A673 (cell line): ENCODE data around the gene GARRE1. TPM values are rescaled to one million over a fixed set of nuclear protein-coding genes. Genes with fewer than 3 reads are reported as not detected.
A peak's percentile ranks its signal among the peaks of the same experiment; 100 is the strongest.

Source experiments
- BruUV-seq: library from RNA; stranded (reverse); fragments of 400-500 nt; replicated peaks from 2 replicates; lab custom pipeline; 2021; lab: Mats Ljungman, UMichigan
- CTCF ChIA-PET: fragments of 300-600 bp; sonication (Branson Sonifier 250); formaldehyde crosslinking; loops from one replicate; lab custom pipeline; 2022; ENCODE audit warnings: antibody characterized with exemption; lab: Charles Lee
- POLR2A ChIA-PET: fragments of 300-600 bp; sonication (Branson Sonifier 250); formaldehyde crosslinking; loops from one replicate; lab custom pipeline; 2022; ENCODE audit warnings: antibody characterized with exemption; ENCODE audit not compliant: low non-redundant PET; lab: Charles Lee
- DNase-seq: peaks from one replicate; pipeline ENCODE4 v3.0.0-alpha.2; 2015; ENCODE audit warnings: low spot score
- H3K27ac ChIP-seq: fragments of 200-600 bp; sonication (generic); 2 replicates; pipeline ENCODE4 v1.5.1; 2016; ENCODE audit warnings: mixed run types, low read depth, mild to moderate bottlenecking, mixed read lengths, antibody characterized with exemption, low read length; ENCODE audit not compliant: poor library complexity, severe bottlenecking
- H3K27me3 ChIP-seq: fragments of 200-600 bp; sonication (generic); replicated peaks from 2 replicates; pipeline ENCODE4 v1.6.1; 2017; ENCODE audit warnings: mixed run types, low read depth, mild to moderate bottlenecking, mixed read lengths, antibody characterized with exemption, low read length; ENCODE audit not compliant: insufficient read depth, poor library complexity
- H3K36me3 ChIP-seq: fragments of 200-600 bp; sonication (generic); 2 replicates; pipeline ENCODE4 v1.6.1; 2016; ENCODE audit warnings: mixed run types, mild to moderate bottlenecking, mixed read lengths, antibody characterized with exemption, low read length; ENCODE audit not compliant: insufficient read depth, poor library complexity, severe bottlenecking
- H3K4me1 ChIP-seq: fragments of 200-600 bp; sonication (generic); 2 replicates; pipeline ENCODE4 v1.6.1; 2017; ENCODE audit warnings: mixed run types, mild to moderate bottlenecking, mixed read lengths, antibody characterized with exemption, low read length; ENCODE audit not compliant: insufficient read depth, poor library complexity, severe bottlenecking
- H3K4me3 ChIP-seq: fragments of 200-600 bp; sonication (generic); 2 replicates; pipeline ENCODE4 v1.5.1; 2016; ENCODE audit warnings: low read depth, mixed run types, mild to moderate bottlenecking, mixed read lengths, low read length; ENCODE audit not compliant: poor library complexity, severe bottlenecking
- H3K9me3 ChIP-seq: fragments of 200-600 bp; sonication (generic); 2 replicates; pipeline ENCODE4 v1.6.1; 2016; ENCODE audit warnings: mixed run types, low read depth, mild to moderate bottlenecking, mixed read lengths, antibody characterized with exemption, low read length; ENCODE audit not compliant: poor library complexity, severe bottlenecking
- EZH2 ChIP-seq: fragments of 200-600 bp; sonication (generic); IDR thresholded peaks from 2 replicates; pipeline ENCODE4 v1.6.1; 2017; ENCODE audit warnings: borderline replicate concordance, low read depth, mild to moderate bottlenecking, mixed read lengths, antibody characterized with exemption, low read length; ENCODE audit not compliant: poor library complexity, severe bottlenecking
- intact Hi-C: fragments of 100-400 bp; cut with micrococcal nuclease; formaldehyde crosslinking; loops from one replicate; pipeline ENCODE4 v1.10.0; 2022; ENCODE audit not compliant: unreplicated experiment
- total RNA-seq: library from RNA; stranded (reverse); gene quantifications from 2 replicates; pipeline ENCODE4 v1.2.3, GENCODE V29; 2021
- TF ChIP-seq, protein P1 (sequence below): fragments of 300-800, 200-600 bp; sonication (generic); conservative IDR thresholded peaks from 2 replicates; pipeline ENCODE4 v1.5.1; 2017; ENCODE audit warnings: low read depth, mild to moderate bottlenecking, antibody characterized with exemption, low read length, moderate library complexity, mixed read lengths

GARRE1 gene
- total RNA-seq, 1 experiment from 2014 or later = 21.0 TPM

DNA sequence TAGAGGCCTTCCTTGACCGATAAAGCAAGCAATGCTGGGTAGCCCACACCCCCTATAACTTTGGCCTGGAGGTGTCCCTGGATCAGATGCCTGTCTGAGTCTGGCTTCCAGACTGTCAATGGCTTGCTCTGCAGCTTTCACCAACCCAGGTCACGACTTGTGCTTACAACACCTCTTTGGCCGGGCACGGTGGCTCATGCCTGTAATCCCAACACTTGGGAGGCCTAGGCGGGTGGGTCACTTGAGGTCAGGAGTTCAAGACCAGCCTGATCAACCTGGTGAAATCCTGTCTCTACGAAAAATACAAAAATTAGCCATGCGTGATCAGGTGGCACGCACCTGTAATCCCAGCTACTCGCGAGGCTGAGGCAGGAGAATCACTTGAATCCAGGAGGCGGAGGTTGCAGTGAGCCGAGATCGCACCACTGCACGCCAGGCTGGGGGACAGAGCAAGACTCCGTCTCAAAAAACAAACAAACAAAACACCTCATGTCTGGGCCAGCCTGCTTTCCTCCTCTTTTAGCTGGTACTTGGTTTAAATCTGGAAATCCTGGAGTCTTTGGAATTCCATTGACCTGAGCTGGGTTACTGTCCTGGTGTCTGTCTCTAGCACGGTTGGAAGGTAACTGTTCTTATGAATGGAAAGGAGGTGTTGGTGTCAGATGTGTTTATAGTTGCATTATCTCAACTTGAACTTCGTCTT lies 10.3 kb upstream of the GARRE1 start:
- CTCF ChIA-PET = no interaction called here
- POLR2A ChIA-PET = no interaction called here
- Histone ChIP-seq H3K27me3 (no peaks in the 10 kb centered on the region), H3K27ac (no peak overlapping the region), H3K4me3 (no peak overlapping the region), H3K9me3 (no peaks in the 10 kb centered on the region), H3K36me3 (no peaks in the 10 kb centered on the region), H3K4me1 (no peaks in the 10 kb centered on the region)
- TF ChIP-seq, protein P1, sequence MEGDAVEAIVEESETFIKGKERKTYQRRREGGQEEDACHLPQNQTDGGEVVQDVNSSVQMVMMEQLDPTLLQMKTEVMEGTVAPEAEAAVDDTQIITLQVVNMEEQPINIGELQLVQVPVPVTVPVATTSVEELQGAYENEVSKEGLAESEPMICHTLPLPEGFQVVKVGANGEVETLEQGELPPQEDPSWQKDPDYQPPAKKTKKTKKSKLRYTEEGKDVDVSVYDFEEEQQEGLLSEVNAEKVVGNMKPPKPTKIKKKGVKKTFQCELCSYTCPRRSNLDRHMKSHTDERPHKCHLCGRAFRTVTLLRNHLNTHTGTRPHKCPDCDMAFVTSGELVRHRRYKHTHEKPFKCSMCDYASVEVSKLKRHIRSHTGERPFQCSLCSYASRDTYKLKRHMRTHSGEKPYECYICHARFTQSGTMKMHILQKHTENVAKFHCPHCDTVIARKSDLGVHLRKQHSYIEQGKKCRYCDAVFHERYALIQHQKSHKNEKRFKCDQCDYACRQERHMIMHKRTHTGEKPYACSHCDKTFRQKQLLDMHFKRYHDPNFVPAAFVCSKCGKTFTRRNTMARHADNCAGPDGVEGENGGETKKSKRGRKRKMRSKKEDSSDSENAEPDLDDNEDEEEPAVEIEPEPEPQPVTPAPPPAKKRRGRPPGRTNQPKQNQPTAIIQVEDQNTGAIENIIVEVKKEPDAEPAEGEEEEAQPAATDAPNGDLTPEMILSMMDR = no peak
- no TSS peak for BruUV-seq
- no peak for DNase-seq
- intact Hi-C loops = no loop called here

DNA sequence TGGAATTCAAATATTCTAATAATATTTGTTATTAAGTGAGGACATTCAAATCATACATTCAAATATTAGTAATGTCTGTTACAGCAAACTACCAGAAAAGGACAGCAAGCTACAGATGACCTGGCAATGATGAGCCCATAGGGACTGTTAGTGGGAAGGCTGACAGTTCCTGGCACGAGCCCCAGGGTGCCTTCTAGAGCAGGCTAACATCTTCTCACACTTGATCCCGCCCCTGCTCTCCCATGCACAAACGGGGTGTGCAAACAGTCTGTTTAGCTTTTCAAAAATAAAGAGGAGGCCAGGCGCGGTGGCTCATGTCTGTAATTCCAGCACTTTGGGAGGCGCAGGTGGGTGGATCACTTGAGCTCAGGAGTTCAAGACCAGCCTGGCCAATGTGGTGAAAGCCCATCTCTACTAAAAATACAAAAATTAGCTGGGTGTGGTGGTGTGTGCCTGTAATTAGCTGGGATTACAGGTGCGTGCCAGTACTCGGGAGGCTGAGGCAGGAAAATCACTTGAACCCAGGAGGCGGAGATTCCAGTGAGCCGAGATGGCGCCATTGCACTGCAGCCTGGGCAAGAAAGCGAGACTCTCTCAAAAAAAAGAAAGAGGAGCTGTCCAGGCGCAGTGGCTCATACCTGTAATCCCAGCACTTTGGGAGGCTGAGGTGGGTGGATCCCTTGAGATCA lies 9.6 kb upstream of the GARRE1 start:
- TF ChIP-seq EZH2 = no peak
- TF ChIP-seq, protein P1 = no peak
- Histone ChIP-seq H3K36me3 (no peaks in the 10 kb centered on the region), H3K4me1 (no peaks in the 10 kb centered on the region), H3K27me3 (no peaks in the 10 kb centered on the region), H3K9me3 (no peaks in the 10 kb centered on the region), H3K27ac (no peak overlapping the region), H3K4me3 (no peak overlapping the region)
- DNase-seq = peak; percentile 51
- POLR2A ChIA-PET = interaction anchor here (0.6 kb wide), 1 partner anchor 27 kb away, joined by 3 read pairs; no protein-coding TSS in a partner anchor
- BruUV-seq = no TSS peak
- intact Hi-C loops = no loop called here
- CTCF ChIA-PET = interaction anchor here (0.6 kb wide), 1 partner anchor 13 kb away, joined by 3 read pairs; no protein-coding TSS in a partner anchor

DNA sequence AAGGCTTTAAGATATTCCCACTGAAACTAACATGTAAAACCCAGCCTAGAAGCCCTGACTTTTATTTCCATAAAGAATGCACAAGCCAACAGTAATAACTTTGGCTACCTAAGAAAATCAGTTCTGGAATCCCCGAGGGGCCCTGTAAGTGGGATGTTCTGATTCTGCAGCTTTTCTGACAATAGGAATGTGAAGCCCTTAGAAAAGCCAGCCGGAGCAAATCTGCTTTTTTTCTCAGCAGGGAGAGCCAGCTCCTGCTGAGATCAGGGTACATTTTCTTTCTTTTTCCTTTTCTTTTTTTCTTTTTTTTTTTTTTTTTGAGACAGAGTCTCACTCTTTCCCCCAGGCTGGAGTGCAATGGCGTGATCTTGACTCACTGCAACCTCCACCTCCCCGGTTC lies 8.0 kb upstream of the GARRE1 start:
- no peaks in the 10 kb centered on the region for H3K4me1 ChIP-seq
- no TSS peak for BruUV-seq
- intact Hi-C loops = no loop called here
- no peaks in the 10 kb centered on the region for H3K9me3 ChIP-seq
- peak; percentile 83 for DNase-seq
- ChIA-PET POLR2A (interaction anchor here (0.6 kb wide), 1 partner anchor 66 kb away, joined by 3 read pairs; no protein-coding TSS in a partner anchor), CTCF (no interaction called here)
- no peaks in the 10 kb centered on the region for H3K27me3 ChIP-seq
- peak overlapping the region; percentile 4 for H3K27ac ChIP-seq
- H3K4me3 ChIP-seq = no peak overlapping the region
- TF ChIP-seq EZH2 = no peak
- TF ChIP-seq, protein P1 = no peak
- no peaks in the 10 kb centered on the region for H3K36me3 ChIP-seq
